Stimulated activated CD4-positive, alpha-beta T cell treated with anti-CD3 and anti-CD28 coated beads, Interleukin-2, amount 100 ng/mL, for 4 hours (primary cell): ENCODE data around the gene CERS5.
A peak's percentile ranks its signal among the peaks of the same experiment; 100 is the strongest.
"Not testable (repeated sequence)": the region's sequence is repeated elsewhere in the genome, so short reads cannot be mapped to it uniquely, and the experiment has no call there.

Experiments
- DNase-seq: peaks from one replicate; pipeline ENCODE4 v3.0.0-alpha.2; 2020; ENCODE audit warnings: low read depth

Gene CERS5

DNA sequence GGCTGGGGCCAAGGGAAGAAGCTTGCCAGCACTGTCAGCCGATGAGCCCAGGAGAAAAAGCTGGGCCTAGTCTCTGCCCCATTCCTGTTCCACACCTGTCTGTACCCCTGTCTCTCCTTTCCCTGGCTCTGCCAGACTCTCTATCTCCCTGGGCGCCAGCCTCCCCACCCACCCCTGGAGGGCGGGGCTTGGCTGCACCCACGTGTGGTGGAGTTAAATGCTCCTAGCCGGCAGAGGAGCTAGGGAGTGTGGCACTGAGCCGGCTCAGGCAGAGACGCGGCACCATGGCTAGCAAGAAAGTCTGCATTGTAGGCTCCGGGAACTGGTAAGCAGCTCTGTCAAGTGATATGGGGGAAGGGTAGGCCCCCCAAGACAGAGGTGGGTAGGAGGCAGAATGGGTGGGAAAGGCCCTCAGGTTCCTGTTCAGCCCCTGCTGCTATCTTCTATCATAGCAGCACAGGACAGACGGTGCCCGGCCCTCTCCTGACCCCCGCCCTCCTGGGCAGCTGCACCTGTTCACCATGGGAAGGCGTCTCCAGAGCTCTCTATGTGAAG, 63.3 kb downstream of the CERS5 start, which contains the start of gene GPD1:
GPD1 (plus strand) TSS at position 242 of the 555 bp plus-strand sequence; CDS start at position 285, 43 bp downstream.
- peak; percentile 18 for DNase-seq

DNA sequence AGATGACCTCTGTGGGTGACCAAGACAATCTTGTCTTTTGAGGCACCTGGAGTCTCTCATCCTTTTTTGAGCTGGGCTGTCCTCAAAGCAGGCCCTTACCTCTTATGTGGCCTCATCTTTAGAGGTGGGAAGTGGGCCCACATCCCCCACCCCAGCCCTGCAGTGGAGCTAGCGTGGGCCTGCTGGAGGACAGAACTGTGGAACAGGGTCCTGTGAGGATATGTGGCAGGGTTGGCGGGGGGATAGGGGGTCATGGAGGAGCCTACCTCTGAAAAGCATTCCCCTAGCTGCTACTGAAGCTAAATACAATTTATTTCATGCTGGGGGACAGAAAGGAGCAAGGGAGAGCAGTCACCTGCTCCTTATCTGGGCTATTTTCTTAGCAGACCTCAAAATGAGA, 63.8 kb downstream of the CERS5 start:
- no peak for DNase-seq

GRCh38 chr12:50102646-50103309, 64.4 kb downstream of the CERS5 start:
- DNase-seq, result no peak

GRCh38 chr12:50102131-50102531, 65.0 kb downstream of the CERS5 start:
- no peak for DNase-seq

DNA sequence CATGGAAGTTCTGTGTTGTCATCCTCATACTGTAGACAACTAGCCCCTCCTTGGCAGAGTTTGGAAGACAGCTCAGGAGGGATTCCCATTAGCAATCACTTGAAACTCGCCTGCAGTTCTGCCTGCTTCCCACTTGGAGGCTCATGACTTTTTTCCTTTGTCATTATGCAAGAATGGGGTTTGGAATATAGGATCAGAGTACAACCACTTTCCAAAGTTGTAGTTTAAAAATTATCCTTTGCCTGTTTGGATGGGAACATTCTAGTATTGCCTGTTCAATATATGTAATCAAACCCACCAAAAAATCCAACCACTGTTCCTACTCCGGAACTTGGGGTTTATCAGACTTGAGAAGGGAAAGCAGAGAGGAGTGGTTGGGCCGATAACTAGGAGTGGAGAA, 65.5 kb downstream of the CERS5 start:
- no peak for DNase-seq

GRCh38 chr12:50100561-50100960, 66.6 kb downstream of the CERS5 start:
- no peak for DNase-seq

DNA sequence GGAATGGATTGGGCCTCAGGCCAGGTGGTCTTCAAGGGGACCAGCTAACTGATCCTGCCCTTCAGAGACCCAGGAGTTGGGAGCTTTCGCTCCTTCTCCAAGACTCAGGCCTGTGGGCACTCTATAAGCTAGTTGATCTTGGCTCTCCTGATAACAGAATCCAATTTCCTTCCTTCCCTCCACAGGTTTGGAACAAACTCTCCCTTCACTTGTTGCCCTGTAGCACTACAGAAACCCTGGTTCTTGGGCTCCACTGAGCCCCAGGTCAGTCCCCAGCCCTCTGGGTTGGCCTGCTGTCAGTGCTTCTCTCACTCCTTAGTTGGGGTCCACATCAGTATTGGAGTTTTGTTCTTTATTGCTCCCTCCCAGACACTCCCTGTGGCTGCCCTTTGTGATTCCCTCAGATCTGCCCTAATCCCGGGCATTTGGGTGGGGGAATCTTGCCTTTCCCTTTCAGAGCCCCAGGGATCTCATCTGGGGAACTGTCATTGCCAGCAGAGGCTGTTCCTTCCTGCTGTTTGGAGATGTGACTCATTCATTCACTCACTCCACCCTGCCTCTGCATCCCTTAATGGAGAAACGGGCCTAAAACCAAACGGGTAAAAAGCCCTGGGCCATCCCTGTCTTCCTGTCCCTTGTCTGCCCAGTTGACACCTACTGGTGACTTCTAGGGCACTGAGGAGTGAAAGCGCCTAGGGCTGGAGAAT, 67.7 kb downstream of the CERS5 start:
- DNase-seq, result no peak

GRCh38 chr12:50097952-50098351, 69.2 kb downstream of the CERS5 start:
- no peak for DNase-seq

DNA sequence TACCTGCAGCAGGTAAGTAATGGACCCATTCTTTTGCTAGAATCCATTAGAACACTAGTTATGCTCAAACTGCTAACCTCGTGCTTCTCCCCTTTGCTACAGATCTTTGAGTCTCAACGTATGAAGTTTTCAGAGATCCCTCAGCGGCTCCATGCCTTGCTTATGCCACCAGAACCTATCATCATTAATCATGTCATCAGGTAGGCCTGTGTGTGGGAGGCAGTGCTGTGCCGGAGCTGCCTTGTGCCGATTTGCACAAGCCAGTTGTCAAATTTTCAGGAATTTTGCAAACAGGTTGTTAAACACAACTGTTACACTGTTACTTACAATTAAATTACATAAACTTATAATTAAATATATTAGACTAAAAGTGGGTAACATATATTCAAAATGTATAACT, 76.8 kb downstream of the CERS5 start:
- DNase-seq, result no peak

- no peak for DNase-seq
Observed at GRCh38 chr12:50089730-50090129, 77.4 kb downstream of the CERS5 start.

- DNase-seq, result peak; percentile 37
Observed at GRCh38 chr12:50088577-50089335, 78.4 kb downstream of the CERS5 start.

DNA sequence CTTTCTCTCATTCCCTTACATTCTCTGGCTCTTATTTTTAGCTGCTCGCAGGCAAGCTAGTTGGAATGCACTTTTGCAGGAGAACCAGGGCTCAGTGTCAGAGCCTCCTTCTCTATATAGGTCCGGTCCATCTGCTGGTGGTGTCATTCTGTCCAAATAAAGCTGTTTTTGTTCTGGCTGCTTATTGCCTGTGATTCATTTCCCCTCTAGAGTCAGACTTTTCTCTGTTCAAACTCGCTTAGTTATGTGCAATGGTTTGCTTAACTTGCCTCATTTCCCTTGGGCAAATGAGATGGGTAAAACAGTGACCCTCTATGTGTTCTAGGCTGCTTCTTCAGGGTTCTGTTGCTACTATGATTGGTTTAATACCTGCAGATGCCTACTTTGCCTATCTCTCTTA, 79.2 kb downstream of the CERS5 start:
- no peak for DNase-seq

DNA sequence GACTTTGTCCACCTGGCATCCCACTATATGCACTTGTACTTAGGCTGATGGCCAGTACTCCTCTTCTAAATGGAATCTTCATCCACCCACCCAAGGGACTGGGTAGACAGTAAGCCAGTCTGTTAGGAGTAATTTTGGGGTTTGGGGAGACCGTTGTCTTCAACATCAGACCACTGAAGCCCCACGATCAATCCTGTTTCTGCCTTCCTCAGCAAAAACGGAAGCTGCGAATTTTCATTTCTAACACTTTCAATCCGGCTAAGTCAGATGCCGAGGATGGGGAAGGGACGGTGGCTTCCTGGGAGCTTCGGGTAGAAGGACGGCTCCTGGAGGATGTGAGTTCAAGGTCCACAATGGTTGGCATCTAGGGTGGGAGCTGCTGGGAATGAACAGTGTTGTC, 80.0 kb downstream of the CERS5 start:
- DNase-seq, result no peak

GRCh38 chr12:50086148-50086547, 81.0 kb downstream of the CERS5 start:
- no peak for DNase-seq

GRCh38 chr12:50085615-50086072, 81.5 kb downstream of the CERS5 start:
- no peak for DNase-seq

- peak; percentile 83 for DNase-seq
Observed at GRCh38 chr12:50084775-50085614, 82.2 kb downstream of the CERS5 start, which contains the start of gene SMARCD1. SMARCD1 (plus strand) TSS chr12:50085342; CDS start chr12:50085370, 28 bp downstream.

GRCh38 chr12:50084409-50084774, 82.8 kb downstream of the CERS5 start:
- DNase-seq, result not testable (repeated sequence)

DNA sequence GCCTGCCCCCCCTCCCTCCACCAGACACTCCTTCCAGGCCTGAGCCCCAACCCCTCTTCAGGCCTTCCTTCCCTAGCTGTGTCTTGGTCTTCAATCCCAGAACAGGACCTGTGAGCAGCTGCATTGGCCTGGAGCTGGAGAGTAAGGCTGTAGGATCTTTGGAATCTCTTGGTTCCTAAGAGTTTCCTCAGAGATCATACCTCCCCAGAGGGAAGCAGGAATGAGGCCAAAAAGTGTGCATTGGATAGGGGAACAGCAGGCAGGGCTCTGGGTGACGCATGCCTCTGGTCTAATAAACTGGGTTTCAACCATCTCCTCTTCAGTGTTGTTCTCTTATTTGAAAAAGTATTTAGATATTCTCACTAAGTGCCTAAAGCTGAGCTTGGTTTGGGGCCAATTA, 83.9 kb downstream of the CERS5 start:
- no peak for DNase-seq

GRCh38 chr12:50082644-50083043, 84.5 kb downstream of the CERS5 start:
- DNase-seq, result no peak

DNA sequence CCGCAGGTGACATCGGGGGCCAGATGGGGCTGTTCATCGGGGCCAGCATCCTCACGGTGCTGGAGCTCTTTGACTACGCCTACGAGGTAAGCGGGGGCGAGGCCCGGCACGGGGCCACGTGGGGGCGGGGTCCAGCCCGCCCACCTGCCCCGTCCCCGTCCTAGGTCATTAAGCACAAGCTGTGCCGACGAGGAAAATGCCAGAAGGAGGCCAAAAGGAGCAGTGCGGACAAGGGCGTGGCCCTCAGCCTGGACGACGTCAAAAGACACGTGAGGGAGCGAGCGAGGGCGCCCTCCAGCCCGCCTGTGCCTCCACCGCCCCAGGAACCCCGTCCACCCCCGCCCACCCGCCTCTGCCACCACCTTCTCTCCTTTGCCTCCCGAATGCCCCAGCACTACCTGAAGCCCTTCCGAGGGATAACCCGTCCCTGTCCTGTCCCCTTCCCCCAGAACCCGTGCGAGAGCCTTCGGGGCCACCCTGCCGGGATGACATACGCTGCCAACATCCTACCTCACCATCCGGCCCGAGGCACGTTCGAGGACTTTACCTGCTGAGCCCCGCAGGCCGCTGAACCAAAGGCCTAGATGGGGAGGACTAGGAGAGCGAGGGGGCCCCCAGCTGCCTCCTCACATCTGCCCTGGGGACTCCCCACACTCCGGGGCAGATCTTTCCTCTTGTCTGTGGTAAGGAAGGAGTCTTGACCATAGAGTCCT, 85.9 kb downstream of the CERS5 start:
- DNase-seq, result no peak

- no peak for DNase-seq
Observed at GRCh38 chr12:50079771-50080170, 87.4 kb downstream of the CERS5 start.
